ENCODE measurements around the gene ARHGEF3.
"Not testable (repeated sequence)": the region's sequence is repeated elsewhere in the genome, so short reads cannot be mapped to it uniquely, and the experiment has no call there.

Gene ARHGEF3

DNA sequence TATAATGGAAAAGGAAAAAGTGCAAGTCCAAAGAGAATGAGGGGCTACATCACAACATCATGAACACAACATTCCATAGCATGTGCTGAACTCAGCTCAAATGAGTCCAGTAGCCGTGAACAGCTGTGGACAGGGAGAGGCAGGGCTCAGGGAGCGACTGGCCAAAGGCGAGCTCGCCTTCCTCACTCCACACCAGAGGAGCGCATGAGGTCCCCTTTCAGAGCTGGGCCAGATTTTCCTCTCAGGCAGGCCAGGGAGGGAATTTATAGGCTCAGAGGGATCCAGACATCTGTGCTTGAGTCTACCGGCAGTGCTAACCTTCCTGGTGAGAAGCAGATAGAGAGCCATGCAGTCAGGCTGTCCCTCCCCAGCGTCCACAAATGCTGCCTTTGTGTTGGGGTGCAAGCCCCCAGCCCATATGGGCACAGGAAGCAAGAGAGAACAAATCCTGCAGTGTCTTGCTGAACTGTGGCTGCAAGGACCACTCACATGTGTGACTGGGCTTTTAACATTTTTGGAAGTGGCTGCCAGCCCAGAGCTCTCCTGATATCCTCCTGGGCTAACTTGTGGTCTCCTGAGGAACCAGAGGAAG is 32.5 kb downstream of the ARHGEF3 start:
- no peak for DNase-seq

DNA sequence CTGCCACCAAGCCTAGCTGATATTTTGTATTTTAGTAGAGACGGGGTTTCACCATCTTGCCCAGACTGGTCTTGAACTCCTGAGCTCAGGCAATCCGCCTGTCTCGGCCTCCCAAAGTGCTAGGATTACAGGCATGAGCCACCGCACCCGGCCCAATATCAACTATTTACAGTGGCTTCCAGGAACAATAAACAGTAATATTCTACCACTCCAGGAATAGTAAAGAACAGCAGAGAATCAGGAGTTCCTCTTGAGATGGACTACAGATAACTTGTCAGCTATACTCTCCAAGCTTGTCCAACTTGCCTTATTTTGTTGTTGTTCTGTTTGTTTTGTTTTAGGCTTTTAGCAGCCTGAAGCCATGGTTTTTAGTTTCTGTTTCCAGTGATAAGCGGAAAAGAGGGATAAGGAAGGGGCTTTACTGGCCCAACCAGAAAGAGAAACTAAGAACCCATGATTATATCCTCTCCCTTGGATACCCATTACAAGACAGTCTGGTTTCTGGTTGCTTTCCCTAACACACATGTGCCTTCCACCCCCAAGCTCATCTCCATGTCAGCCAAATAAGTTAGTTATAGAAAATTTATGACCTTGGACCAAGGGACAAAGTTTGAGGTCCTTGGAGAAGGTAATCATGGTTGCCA is 36.7 kb downstream of the ARHGEF3 start:
- no peak for DNase-seq

DNA sequence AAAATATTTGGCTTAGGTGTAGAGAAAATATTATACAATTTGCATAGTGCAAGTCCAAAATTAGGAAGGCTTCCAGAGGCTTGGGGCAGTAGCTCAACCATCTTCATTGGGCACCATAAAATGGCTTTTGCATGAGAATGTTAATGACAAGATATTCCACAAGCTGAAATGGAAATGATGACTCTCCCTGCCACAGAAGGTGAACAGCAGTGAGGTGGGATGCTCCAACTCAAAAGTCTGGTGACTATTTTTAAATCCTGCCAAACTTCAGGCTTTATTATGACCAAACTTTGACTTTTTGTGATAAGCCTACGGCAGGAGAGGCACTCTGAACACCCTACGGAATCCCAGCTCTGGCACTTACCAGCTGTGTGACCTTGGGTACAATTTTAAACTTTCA is 37.6 kb downstream of the ARHGEF3 start:
- DNase-seq: no peak

- DNase-seq: no peak
Observed at GRCh38 chr3:56763233-56763632, 38.5 kb downstream of the ARHGEF3 start.

DNA sequence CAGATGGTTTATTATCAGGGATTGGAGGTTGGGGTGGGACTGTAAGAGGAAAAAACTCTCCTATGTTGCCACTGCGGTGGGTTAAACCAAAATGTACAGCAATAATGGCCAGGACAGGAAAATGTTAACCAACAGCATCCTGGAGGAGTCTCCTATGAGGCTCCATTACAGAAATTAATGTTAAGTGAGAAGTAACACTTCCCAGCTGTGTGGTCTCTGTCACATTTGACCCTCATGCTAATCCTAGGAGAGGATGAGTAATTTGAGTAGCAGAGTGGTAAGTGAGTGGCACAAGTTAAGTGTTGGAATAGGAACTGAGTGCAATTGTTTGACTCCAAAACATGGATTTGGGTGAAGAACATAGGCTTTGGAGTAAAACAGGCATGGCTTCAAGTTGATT is 39.0 kb downstream of the ARHGEF3 start:
- no peak for DNase-seq

GRCh38 chr3:56761887-56762651 is 39.7 kb downstream of the ARHGEF3 start:
- DNase-seq: no peak

DNA sequence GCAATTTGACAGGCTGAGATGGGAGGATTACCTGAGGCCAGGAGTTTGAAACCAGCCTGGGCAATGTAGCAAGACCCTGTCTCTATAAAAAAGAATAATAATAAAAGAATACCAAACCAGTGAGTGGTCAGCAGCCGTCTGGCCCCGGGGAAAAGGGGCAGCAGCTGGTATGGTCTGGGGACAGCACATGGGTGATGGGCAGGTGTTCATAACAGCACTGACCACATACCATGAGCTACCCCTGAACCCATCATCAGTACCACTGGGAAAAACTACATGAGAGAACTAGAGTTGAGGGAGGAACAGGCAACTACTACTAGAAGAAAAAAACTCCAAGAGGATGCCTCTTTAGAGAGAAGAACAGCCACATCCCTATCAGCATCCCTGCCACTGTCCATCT is 40.7 kb downstream of the ARHGEF3 start:
- no peak for DNase-seq

DNA sequence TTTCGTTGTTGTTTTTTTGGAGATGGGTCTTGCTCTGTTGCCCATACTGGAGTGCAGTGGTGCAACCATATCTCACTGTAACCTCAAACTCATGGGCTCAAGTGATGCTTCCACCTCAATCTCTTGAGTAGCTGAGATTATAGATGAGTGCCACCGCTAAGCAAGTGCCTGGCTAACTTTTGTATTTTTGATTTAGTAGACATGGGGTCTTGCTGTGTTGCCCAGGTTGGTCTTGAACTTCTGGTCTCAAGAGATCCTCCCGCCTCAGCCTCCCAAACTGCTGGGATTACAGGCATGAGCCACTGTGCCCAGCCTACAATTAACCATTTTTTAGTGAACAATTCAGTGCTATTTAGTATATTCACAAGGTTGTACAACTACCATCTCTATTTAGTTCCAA is 42.2 kb downstream of the ARHGEF3 start:
- DNase-seq: no peak

- DNase-seq: no peak
Observed at GRCh38 chr3:56758539-56758981, 43.2 kb downstream of the ARHGEF3 start.

DNA sequence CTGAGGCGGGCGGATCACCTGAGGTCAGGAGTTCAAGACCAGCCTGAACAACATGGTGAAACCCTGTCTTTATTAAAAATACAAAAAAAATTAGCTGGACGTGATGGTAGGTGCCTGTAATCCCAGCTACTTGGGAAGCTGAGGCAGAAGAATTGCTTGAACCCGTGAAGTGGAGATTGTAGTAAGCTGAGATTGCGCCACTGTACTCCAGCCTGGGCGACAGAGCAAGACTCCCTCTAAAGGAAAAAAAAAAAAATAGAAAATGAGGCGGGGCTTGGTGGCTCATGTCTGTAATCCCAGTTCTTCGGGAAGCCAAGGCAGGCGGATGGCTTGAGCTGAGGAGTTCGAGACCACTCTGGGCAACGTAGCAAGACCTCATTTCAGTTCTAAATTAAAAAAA is 43.7 kb downstream of the ARHGEF3 start:
- not testable (repeated sequence) for DNase-seq

- no peak for DNase-seq
Observed at GRCh38 chr3:56754741-56755417, 46.9 kb downstream of the ARHGEF3 start.

- no peak for DNase-seq
Observed at GRCh38 chr3:56753206-56753820, 48.4 kb downstream of the ARHGEF3 start.

- DNase-seq: no peak
Observed at GRCh38 chr3:56751056-56751707, 50.6 kb downstream of the ARHGEF3 start.

DNA sequence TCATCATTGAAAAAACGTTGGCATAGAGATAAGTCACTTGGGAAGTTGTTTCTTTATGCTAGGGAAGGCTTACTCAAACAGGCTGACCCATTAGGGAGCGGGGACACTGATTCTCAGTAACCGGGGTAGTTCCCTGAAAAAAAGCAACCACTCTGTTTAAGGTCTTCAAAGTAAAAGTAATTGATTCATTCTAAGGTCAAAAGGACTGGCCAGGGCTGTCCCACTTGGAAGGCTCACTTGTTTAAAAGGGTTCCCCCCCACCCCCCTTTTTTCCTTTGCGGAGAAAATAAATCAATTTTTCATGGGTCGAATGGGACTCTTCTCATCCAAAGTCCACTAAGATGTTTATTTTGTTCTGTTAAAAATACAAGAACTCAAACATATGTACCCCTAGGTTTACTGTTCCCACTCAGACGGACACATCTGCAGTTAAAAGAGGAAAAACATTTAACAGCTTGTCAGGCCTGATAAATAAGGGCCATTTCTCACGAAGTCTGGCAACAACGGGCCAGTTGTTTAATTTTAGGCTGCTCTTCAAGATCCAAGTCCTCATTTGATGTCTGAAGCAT is 53.0 kb downstream of the ARHGEF3 start:
- DNase-seq: no peak

DNA sequence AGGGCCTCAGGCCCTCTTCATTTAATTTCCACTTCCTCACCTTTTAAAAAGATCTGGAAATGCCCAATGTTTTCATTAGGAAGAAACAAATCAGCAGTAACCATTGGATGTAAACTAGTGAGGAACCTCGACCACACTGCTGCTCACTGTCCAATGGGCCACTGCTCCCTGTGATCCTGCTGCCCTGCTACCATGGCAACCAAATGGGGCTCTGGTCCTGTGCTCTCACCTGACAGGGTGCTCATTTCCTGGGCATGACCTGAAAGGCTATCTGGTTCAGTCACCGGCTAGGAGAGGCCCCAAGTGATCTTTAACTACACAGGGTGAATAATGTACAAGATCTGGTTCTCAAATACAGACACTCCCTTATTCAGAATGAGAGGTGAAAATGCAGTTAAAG is 54.6 kb downstream of the ARHGEF3 start:
- no peak for DNase-seq

GRCh38 chr3:56744016-56744415 is 57.7 kb downstream of the ARHGEF3 start:
- DNase-seq: no peak

- no peak for DNase-seq
Observed at GRCh38 chr3:56742887-56743286, 58.9 kb downstream of the ARHGEF3 start.

- no peak for DNase-seq
Observed at GRCh38 chr3:56739036-56739435, 62.7 kb downstream of the ARHGEF3 start.

DNA sequence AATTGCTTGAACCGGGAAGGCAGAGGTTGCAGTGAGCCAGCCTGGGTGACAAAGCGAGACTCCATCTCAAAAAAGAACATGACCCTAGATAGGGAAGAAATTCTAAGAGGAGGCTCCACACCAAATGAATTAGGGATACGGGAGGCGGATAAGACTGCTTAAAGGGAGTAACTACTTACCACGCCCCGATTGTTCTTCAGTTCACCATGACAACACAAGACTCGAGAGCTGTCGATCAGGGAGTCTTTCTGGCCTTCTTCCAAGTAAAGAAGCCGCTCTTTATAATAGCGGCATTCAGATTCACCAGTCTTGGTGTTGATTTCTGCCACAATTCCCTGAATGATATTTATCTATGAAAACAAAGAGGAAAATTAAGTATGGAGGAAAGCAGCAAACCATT is 64.7 kb downstream of the ARHGEF3 start:
- no peak for DNase-seq

GRCh38 chr3:56732109-56732508 is 69.6 kb downstream of the ARHGEF3 start:
- DNase-seq: no peak

DNA sequence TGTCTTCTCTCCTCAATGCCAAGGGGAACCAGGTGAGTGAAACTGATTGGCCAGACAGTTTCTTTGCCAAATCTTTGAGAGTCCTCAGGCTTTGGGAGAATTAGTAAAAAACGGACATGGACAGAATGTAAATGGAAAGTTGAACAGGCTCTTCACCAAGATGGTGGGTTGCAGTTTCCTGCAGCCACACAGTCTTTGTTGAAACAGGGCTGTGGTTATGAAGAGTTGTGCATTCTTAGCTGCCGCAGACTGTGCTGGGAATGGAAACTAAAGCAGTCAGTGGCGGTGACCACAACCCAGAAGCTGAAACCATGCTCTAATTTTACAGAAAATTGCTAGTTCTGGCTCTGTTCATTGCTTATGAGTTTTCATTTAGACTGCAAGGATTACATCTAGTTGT is 76.6 kb downstream of the ARHGEF3 start:
- DNase-seq: no peak

- no peak for DNase-seq
Observed at GRCh38 chr3:56724676-56725075, 77.1 kb downstream of the ARHGEF3 start.
